Sigmoid colon (tissue), 7 donors: ENCODE results near the gene FRRS1L. TPM values are rescaled to one million over a fixed set of nuclear protein-coding genes. Genes with fewer than 3 reads are reported as not detected.

Experiments
- DNase-seq: peaks from one replicate; pipeline ENCODE4 v3.0.0-alpha.2; 2019
- H3K27ac ChIP-seq, 4 donors: fragments of 200-600 bp; sonication (generic); one replicate each; pipeline ENCODE4 v1.5.1; 2016 to 2019; ENCODE audit warnings: mild to moderate bottlenecking in 1 of 4
- H3K27me3 ChIP-seq, 3 donors: fragments of 200-600 bp; sonication (generic); one replicate each; pipeline ENCODE4 v1.5.1; 2019; ENCODE audit warnings: mild to moderate bottlenecking in 1 of 3
- H3K36me3 ChIP-seq, 4 donors: fragments of 200-600 bp; sonication (generic); one replicate each; pipeline ENCODE4 v1.5.1; 2016 to 2019
- H3K4me1 ChIP-seq, 4 donors: fragments of 200-600 bp; sonication (generic); one replicate each; pipeline ENCODE4 v1.5.1; 2017 to 2019
- H3K4me3 ChIP-seq, 4 donors: fragments of 200-600 bp; sonication (generic); one replicate each; pipeline ENCODE4 v1.5.1; 2017 to 2019; ENCODE audit warnings: mild to moderate bottlenecking in 2 of 4, moderate library complexity in 1 of 4
- H3K9me3 ChIP-seq, 4 donors: fragments of 200-600 bp in 3 of 4; sonication (generic) in 3 of 4; one replicate each; pipeline versions ENCODE4 v1.5.1 to v1.6.1; 2013 to 2019
- EP300 ChIP-seq, 4 donors: sonication (generic); formaldehyde crosslinking; IDR thresholded peaks; one replicate each; pipeline ENCODE4 v1.6.1; 2017; ENCODE audit warnings: antibody characterized with exemption in 4 of 4
- POLR2A ChIP-seq, 2 donors: fragments of 450-650 bp; IDR thresholded peaks; one replicate each; pipeline ENCODE4 v1.6.1; 2016; ENCODE audit warnings: antibody characterized with exemption in 2 of 2, mild to moderate bottlenecking in 2 of 2, moderate library complexity in 2 of 2
- POLR2AphosphoS5 ChIP-seq, 4 donors: sonication (generic); formaldehyde crosslinking; IDR thresholded peaks; one replicate each; pipeline ENCODE4 v1.6.1; 2017; ENCODE audit warnings: antibody characterized with exemption in 4 of 4
- WGBS, 2 donors: extraction: QIAGEN DNeasy Blood & Tissue Kit; methylation state at CpG; one replicate each; pipeline ENCODE4 v1.1.7; 2013; 5-methylcytosine and 5-hydroxymethylcytosine counted together
- intact Hi-C: fragments of 100-400 bp; cut with DNase I; formaldehyde crosslinking; loops from one replicate; pipeline ENCODE4 v1.15.1; 2023
- polyA plus RNA-seq, 3 donors: library from polyadenylated mRNA; stranded (reverse); fragments of 200-250 nt; gene quantifications; one replicate each; pipeline ENCODE4 v1.2.3, GENCODE V29; 2013
- total RNA-seq, 4 donors: library from RNA; depleted of rRNA; stranded (reverse); fragments of >200 nt; gene quantifications; one replicate each; pipeline ENCODE4 v1.1.0, GENCODE V29; 2016
- TF ChIP-seq, protein P1 (sequence below), 4 experiments: fragments of 450-650 bp in 3 of 4; fragments of 200-600 bp in 1 of 4; IDR thresholded peaks; one replicate each; pipeline ENCODE4 v1.5.1; 2016 to 2019; ENCODE audit warnings: antibody characterized with exemption in 4 of 4, mild to moderate bottlenecking in 3 of 4, moderate library complexity in 2 of 4
- donor health status: healthy with polysubstance abuse.
- donor health status: Bipolar disorder and iron deficiency.
- donor health status: healthy.

The FRRS1L gene
- total and polyA plus RNA-seq, 7 donors, result 0.23 to 4.5 (median 2.8) TPM; not detected in 1

DNA sequence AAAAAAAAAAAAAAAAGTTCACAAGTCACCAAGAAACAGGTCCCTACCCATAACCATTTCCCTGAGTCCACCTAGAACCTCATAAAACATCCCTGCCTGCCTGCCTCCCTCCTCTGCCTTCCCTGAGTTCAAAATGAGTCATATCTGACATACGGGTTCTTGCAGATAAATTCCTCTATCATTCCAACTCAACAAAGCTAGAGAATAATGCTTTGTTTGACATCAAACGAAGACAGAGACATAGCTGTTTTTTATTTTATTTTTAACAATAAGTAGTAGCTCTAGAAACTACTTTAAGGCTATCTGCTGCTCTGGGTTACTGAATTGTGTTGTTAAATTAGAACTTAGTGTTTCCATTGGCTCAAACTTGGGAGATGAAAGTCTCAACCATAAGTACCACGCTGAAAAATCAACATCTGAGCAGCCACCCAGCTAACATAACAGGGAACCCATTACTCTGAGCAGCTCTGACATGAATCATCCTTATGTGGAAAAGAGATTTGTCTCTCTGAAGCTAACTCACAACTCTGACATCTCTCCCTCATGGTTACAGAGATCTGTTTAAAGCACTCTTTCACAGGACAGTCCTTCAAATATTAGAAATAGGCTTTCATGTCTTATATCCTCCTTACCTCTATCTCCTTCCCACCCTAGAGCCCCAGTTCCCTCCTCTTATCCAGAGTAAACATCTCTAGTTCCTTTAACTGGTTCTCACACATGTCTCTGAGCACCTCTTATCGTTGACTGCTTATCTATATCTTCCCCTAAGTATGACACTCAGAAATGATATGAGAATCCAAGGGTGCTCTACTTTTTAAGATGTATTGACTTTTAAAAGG lies 59.4 kb downstream of the FRRS1L start:
- TF ChIP-seq EP300 (IDR thresholded peaks at IDR 0.05) (no peak), POLR2AphosphoS5 (IDR thresholded peaks at IDR 0.05) (no peak), POLR2A (IDR thresholded peaks at IDR 0.05) (no peak)
- TF ChIP-seq, protein P1, sequence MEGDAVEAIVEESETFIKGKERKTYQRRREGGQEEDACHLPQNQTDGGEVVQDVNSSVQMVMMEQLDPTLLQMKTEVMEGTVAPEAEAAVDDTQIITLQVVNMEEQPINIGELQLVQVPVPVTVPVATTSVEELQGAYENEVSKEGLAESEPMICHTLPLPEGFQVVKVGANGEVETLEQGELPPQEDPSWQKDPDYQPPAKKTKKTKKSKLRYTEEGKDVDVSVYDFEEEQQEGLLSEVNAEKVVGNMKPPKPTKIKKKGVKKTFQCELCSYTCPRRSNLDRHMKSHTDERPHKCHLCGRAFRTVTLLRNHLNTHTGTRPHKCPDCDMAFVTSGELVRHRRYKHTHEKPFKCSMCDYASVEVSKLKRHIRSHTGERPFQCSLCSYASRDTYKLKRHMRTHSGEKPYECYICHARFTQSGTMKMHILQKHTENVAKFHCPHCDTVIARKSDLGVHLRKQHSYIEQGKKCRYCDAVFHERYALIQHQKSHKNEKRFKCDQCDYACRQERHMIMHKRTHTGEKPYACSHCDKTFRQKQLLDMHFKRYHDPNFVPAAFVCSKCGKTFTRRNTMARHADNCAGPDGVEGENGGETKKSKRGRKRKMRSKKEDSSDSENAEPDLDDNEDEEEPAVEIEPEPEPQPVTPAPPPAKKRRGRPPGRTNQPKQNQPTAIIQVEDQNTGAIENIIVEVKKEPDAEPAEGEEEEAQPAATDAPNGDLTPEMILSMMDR (IDR thresholded peaks at IDR 0.05), result no peak
- peak overlapping the region in 2 of 4 donors; percentile 4 for H3K4me3 ChIP-seq
- H3K9me3 ChIP-seq, result no peaks in the 10 kb centered on the region
- no peak for DNase-seq
- 14 to 44% methylated on average over 4 of the region's 4 CpGs for WGBS, 2 donors
- peak overlapping the region; percentile 72 to 96 (median 92) for H3K27ac ChIP-seq
- peaks cover 0 to 70% (median 58%) of the 10 kb centered on the region in 4 donors for H3K4me1 ChIP-seq
- intact Hi-C loops, result no loop called here
- H3K27me3 ChIP-seq, result no peaks in the 10 kb centered on the region
- H3K36me3 ChIP-seq, result peaks cover 0 to 8% (median 0%) of the 10 kb centered on the region in 4 donors

DNA sequence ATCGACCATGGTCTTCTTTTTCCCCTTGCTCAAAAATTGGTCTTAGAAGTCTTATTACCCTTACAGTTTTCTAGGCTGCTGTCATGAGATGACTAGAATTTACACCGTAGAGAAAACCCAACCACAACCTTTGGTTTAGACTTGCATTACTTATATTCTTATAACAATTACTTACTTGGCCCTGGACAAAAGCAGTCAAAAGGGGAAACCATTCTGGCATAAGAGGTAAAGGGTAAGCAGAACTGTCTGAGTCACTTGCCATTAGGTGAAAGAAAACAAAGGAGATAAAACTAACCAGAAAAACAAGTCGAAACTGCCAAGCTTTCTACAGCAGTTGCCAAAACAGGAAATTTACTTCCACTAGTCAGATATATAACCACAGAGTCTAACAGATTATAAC lies 65.2 kb downstream of the FRRS1L start:
- Histone ChIP-seq H3K4me1 (peaks cover 0 to 70% (median 59%) of the 10 kb centered on the region in 4 donors), H3K27ac (peak overlapping the region; percentile 32 to 83 (median 78))

DNA sequence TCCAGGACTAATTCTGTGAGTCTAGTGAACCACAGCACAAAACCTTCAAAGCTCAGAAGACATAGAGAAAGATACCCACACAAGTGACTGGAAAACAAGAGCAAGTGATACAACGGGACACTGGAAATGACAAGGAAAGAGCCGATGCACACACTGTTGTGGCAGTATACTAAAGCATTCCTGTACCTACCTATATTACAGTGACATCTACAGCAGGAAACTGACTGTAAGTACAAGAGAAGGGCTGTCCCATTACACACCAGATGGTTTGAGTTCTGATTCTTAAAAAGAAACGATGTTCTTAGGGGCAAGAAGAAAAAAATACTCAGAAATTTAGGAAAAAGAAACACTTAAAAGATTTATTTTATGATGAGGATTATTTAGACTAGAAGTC lies 65.8 kb downstream of the FRRS1L start:
- no peak overlapping the region for H3K4me3 ChIP-seq
- peak overlapping the region; percentile 32 to 83 (median 78) for H3K27ac ChIP-seq
- intact Hi-C loops, result no loop called here
- peaks cover 0 to 70% (median 61%) of the 10 kb centered on the region in 4 donors for H3K4me1 ChIP-seq
- peaks cover 0 to 8% (median 0%) of the 10 kb centered on the region in 4 donors for H3K36me3 ChIP-seq
- WGBS, 2 donors, result 61 to 65% methylated on average over 3 of the region's 3 CpGs
- no peaks in the 10 kb centered on the region for H3K27me3 ChIP-seq
- no peak for DNase-seq
- TF ChIP-seq, protein P1 (IDR thresholded peaks at IDR 0.05), result no peak
- TF ChIP-seq POLR2AphosphoS5 (IDR thresholded peaks at IDR 0.05), result no peak
- TF ChIP-seq POLR2A (IDR thresholded peaks at IDR 0.05), result no peak
- TF ChIP-seq EP300 (IDR thresholded peaks at IDR 0.05), result no peak
- H3K9me3 ChIP-seq, result no peaks in the 10 kb centered on the region

More for the DNA sequence above, 65.2 kb downstream of the FRRS1L start:
- intact Hi-C loops, result no loop called here
- H3K36me3 ChIP-seq, result peaks cover 0 to 8% (median 0%) of the 10 kb centered on the region in 4 donors
- TF ChIP-seq, protein P1 (IDR thresholded peaks at IDR 0.05), result no peak
- TF ChIP-seq POLR2AphosphoS5 (IDR thresholded peaks at IDR 0.05) (no peak), POLR2A (IDR thresholded peaks at IDR 0.05) (no peak), EP300 (IDR thresholded peaks at IDR 0.05) (no peak)
- DNase-seq, result no peak
- 8 to 27% methylated on average over 3 of the region's 3 CpGs for WGBS, 2 donors
- no peaks in the 10 kb centered on the region for H3K27me3 ChIP-seq
- no peak overlapping the region for H3K4me3 ChIP-seq
- H3K9me3 ChIP-seq, result no peaks in the 10 kb centered on the region

DNA sequence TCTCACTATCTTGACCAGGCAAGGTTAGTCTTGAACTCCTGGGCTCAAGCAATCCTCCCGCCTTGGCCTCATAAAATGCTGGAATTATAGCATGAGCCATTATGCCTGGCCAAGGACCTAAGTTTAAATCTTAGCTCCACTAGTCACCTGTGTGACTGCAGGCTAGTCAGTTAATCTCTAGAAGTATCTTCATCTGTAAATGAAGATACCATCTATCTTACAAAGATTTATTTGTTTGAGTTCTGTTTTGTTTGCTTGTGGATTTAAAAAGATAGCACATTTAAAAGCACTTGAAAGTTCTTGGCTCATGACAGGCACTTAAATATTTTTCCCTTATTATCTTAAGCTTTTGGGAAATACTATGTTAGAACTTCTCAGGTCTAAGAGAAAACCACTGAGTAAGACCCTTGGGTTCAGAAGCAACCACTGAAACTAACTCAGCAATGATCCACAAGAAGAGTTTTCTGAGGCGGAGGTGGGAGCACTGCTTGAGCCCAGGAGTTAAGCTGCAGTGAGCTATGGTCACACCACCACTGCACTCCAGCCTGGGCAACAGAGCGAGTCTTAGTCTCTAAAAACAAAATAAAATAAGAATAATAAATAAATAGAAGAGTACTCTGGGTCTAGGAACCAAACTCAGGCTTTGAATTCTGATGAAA lies 66.4 kb downstream of the FRRS1L start:
- intact Hi-C loops, result no loop called here
- 74 to 90% methylated on average over 3 of the region's 3 CpGs for WGBS, 2 donors
- TF ChIP-seq, protein P1 (IDR thresholded peaks at IDR 0.05), result no peak
- TF ChIP-seq EP300 (IDR thresholded peaks at IDR 0.05) (no peak), POLR2A (IDR thresholded peaks at IDR 0.05) (no peak), POLR2AphosphoS5 (IDR thresholded peaks at IDR 0.05) (no peak)
- peak overlapping the region; percentile 71 to 83 (median 78) for H3K27ac ChIP-seq
- no peaks in the 10 kb centered on the region for H3K9me3 ChIP-seq
- DNase-seq, result no peak
- H3K36me3 ChIP-seq, result peaks cover 0 to 8% (median 0%) of the 10 kb centered on the region in 4 donors
- H3K4me1 ChIP-seq, result peaks cover 0 to 70% (median 66%) of the 10 kb centered on the region in 4 donors
- H3K4me3 ChIP-seq, result no peak overlapping the region
- H3K27me3 ChIP-seq, result no peaks in the 10 kb centered on the region
